Testis (tissue), 2 donors: ENCODE data around the gene TNFRSF14.

Experiments used
- CTCF ChIP-seq, 3 experiments: fragments of 450-650 bp in 2 of 3; fragments of 200-600 bp in 1 of 3; sonication (generic) in 1 of 3; IDR thresholded peaks; one replicate each; pipeline ENCODE4 v1.5.1; 2016 to 2019; ENCODE audit warnings: antibody characterized with exemption in 3 of 3, mild to moderate bottlenecking in 2 of 3, moderate library complexity in 1 of 3
- POLR2A ChIP-seq: fragments of 450-650 bp; IDR thresholded peaks from one replicate; pipeline ENCODE4 v1.6.1; 2017; ENCODE audit warnings: antibody characterized with exemption, mild to moderate bottlenecking, moderate library complexity

- no peak for TF ChIP-seq CTCF (IDR thresholded peaks at IDR 0.05)
- no peak for TF ChIP-seq POLR2A
Observed at GRCh38 chr1:2559509-2560298, 3.5 kb downstream of the TNFRSF14 start.
